NCI-H128 (cell line): ENCODE data around the gene CHCT1.
A peak's percentile ranks its signal among the peaks of the same experiment; 100 is the strongest.
"Not testable (repeated sequence)": the region's sequence is repeated elsewhere in the genome, so short reads cannot be mapped to it uniquely, and the experiment has no call there.

ENCODE experiments used
- DNase-seq: peaks from one replicate; lab custom pipeline; 2025; ENCODE audit not compliant: unreplicated experiment; lab: John Stamatoyannopoulos, UW

CHCT1 gene

GRCh38 chr17:60398227-60398959, 23.9 kb upstream of the CHCT1 start:
- no peak for DNase-seq

GRCh38 chr17:60401819-60402218, 20.5 kb upstream of the CHCT1 start:
- DNase-seq = no peak

- DNase-seq = no peak
Observed at GRCh38 chr17:60403523-60403810, 18.8 kb upstream of the CHCT1 start.

GRCh38 chr17:60403962-60404361, 18.3 kb upstream of the CHCT1 start:
- no peak for DNase-seq

GRCh38 chr17:60406887-60407286, 15.4 kb upstream of the CHCT1 start:
- no peak for DNase-seq

GRCh38 chr17:60410001-60410400, 12.3 kb upstream of the CHCT1 start:
- no peak for DNase-seq

GRCh38 chr17:60412701-60413100, 9.6 kb upstream of the CHCT1 start:
- DNase-seq = no peak

GRCh38 chr17:60415146-60415545, 7.1 kb upstream of the CHCT1 start:
- no peak for DNase-seq

GRCh38 chr17:60416368-60416925, 5.8 kb upstream of the CHCT1 start:
- no peak for DNase-seq

GRCh38 chr17:60419003-60419402, 3.3 kb upstream of the CHCT1 start:
- not testable (repeated sequence) for DNase-seq

GRCh38 chr17:60419875-60420274, 2.4 kb upstream of the CHCT1 start:
- not testable (repeated sequence) for DNase-seq

- no peak for DNase-seq
Observed at GRCh38 chr17:60421273-60422161, 772 bp upstream of the CHCT1 start.

GRCh38 chr17:60423865-60424264, 1.6 kb downstream of the CHCT1 start:
- no peak for DNase-seq

GRCh38 chr17:60425626-60426025, 3.3 kb downstream of the CHCT1 start:
- no peak for DNase-seq

GRCh38 chr17:60426596-60426995, 4.3 kb downstream of the CHCT1 start:
- DNase-seq = no peak

GRCh38 chr17:60428491-60428890, 6.2 kb downstream of the CHCT1 start:
- DNase-seq = not testable (repeated sequence)

- DNase-seq = not testable (repeated sequence)
Observed at GRCh38 chr17:60430561-60430960, 8.3 kb downstream of the CHCT1 start.

- not testable (repeated sequence) for DNase-seq
Observed at GRCh38 chr17:60433021-60433997, 11.0 kb downstream of the CHCT1 start.

- peak; percentile 67 for DNase-seq
Observed at GRCh38 chr17:60435244-60436167, 13.2 kb downstream of the CHCT1 start.

- DNase-seq = no peak
Observed at GRCh38 chr17:60436676-60437075, 14.4 kb downstream of the CHCT1 start.
